Stromal cell of bone marrow (primary cell): ENCODE data around the gene FBXL22.

Source experiments
- DNase-seq: peaks from one replicate; pipeline ENCODE4 v3.0.0-alpha.2; 2012; ENCODE audit warnings: low read depth

FBXL22 gene, protein sequence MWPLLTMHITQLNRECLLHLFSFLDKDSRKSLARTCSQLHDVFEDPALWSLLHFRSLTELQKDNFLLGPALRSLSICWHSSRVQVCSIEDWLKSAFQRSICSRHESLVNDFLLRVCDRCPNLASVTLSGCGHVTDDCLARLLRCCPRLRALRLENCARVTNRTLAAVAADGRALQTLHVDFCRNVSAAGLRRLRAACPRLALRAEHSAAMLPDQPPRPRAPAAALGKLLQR

DNA sequence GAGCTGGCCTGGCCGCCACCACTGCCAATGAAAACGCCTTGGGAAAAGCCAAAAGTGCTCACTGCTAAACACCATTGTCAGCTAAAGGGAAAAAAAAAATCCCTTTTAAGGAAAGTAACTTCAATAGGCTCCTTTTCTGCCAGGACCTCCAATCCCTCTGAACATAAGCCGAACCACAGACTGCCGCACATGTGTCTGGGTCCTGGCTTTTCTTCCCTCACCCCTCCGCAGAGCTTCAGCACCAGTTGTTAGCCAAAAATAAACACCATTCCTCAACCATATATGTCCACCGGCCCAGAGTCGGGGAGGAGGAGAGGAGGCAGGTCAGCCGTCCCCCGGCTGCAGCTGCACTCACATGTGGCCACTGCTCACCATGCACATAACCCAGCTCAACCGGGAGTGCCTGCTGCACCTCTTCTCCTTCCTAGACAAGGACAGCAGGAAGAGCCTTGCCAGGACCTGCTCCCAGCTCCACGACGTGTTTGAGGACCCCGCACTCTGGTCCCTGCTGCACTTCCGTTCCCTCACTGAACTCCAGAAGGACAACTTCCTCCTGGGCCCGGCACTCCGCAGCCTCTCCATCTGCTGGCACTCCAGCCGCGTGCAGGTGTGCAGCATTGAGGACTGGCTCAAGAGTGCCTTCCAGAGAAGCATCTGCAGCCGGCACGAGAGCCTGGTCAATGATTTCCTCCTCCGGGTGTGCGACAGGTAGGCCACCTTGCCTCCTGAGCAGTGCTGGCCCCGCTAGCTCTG, at the start of gene FBXL22:
Gene FBXL22 (plus strand): TSS at position 350 of the 753 bp plus-strand sequence. CDS start 6 bp downstream, at position 356.
- no peak for DNase-seq

DNA sequence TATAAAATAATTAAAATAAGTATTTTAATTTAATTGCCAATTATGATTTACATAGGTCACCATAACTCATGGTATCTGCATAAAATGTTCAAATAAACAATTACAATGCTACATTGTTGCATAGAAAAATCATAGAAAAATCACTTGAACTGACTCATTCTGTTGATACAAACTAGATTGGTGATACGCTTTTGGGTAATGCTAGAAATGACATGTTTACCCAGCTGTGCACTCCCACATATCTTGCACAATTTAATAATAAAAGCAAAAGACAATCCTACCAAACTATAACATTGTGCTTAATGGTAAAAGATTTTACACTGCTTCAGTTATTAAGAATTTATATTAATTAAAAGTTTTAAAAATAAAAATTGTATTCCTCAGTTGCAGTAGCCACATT, 45.8 kb upstream of the FBXL22 start:
- DNase-seq, result peak; percentile 18

- peak; percentile 92 for DNase-seq
Measured at GRCh38 chr15:63553388-63553791, 43.8 kb upstream of the FBXL22 start.

GRCh38 chr15:63554337-63554927, 42.8 kb upstream of the FBXL22 start:
- no peak for DNase-seq

DNA sequence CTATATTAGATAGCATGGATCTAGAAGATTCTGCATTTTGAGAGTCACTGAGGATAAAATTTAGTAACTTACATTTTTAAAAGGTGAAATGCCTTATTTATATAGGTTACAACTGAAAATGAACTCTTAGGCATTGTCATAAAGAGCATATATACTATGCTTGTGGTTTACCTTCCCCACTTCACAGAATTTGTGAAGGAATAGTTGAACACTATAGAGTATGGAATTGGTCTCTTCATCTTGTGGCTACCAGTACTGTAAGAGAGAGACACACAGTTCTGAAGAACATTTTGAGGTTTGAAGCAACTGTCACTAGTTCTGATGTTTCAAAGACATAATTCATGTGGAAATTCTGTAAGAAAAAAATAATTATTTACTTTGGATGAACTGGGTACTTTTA, 41.7 kb upstream of the FBXL22 start:
- no peak for DNase-seq

DNA sequence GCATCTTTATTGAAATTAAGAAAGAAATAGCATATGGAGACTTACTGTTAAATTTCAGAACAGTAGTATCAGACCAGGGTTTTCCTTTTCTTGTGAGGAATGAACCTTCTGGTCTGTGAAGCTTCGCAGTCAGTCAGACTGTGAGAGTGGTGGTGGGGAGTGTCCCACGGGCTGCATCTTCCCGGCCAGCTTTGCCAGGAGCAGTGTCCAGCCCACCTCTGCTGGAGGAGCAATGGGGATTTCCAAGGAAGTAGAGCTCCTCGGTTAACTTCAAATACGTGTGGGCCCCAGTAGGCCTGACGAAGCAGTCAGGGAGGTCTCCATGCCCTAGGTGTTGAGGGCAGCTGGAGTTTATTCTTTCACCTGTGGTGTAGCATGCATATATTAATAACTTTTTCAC, 40.9 kb upstream of the FBXL22 start:
- no peak for DNase-seq

DNA sequence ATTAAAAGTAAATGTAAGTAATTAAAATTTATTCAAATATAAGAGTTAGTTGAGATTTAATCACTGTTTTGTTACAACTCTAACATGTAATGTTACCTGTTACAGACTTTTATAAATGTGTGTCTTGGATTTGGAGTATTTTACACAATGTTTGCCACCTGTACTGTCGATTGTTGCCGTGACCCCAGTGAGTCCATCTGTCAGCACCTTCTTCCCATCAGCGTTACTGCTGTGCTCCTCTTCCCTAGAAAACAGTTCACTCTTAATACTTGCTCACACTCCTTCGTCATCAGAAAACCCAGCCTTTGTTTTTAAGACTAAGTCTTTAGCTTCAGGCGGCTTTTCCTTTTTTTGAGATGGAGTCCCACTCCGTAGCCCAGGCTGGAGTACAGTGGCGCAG, 40.5 kb upstream of the FBXL22 start:
- no peak for DNase-seq

DNA sequence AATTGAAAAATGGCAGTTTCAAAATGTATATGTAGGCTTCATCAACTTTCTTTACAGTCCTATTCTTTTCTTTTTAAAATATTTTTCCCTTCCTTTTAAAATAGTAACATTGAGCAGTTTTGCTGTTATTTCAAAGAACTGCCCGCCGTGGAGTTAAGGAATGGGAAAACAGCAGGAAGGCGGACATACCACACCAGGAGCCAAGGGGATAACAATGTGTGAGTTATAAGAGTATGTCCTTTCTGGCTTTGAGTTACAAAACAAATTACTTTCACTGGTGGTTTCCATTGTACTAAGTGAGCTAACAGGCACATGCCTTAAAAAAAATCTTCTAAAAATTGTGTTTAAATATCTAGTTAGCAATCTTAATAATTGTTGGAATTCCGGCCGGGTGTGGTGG, 37.4 kb upstream of the FBXL22 start:
- DNase-seq, result no peak

GRCh38 chr15:63560741-63561448, 36.3 kb upstream of the FBXL22 start:
- DNase-seq, result no peak

DNA sequence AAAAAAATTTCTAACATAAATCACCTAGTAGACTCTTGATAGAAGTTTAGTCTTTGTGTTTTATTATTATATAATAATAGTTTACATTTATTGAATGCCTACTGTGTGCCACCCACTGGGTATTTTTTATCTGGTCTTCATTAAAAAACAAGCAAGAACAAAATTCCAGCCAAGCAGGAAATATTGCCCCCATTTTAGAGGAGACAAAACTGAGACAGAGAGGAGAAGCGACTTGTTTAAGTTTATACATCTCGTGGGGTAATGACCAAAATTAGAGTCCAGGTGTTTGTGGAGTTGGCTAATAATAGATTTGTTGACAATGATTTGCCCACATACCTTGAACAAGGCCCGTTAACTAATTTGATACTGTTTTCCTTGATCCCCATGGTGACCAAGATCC, 33.1 kb upstream of the FBXL22 start:
- DNase-seq, result no peak

DNA sequence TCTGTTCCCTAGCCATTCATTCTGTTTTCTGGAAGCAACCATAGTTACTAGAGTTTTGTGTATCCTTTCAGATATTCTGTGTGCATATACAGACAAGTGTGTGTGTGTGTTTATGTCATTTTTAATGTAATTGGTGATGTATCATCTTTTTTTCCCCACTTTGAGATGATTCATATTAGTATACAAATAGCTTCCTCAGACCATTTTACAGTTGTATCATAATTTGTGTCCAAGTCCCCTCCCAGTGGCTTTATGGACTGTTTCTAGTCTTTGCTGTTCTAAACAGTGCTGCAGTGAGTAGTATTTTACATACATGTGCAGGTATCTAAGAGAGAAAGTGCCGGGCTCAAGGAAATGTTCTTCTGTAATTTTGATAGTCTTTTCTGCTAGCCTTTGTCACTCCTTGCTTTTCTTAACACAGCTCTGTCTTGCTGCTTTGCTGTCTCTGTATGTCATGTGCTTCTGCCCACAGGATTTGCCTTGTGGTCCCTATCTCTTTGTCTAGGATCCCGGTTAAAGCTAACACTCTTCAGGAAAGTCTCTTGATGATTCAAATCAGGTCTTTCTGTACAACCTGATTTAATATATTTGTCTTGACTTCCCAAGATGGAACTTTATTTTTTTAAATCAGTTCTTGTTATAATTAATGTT, 31.5 kb upstream of the FBXL22 start:
- DNase-seq, result no peak

- no peak for DNase-seq
Measured at GRCh38 chr15:63572749-63573464, 24.3 kb upstream of the FBXL22 start.

- DNase-seq, result no peak
Measured at GRCh38 chr15:63573533-63573932, 23.7 kb upstream of the FBXL22 start.

- no peak for DNase-seq
Measured at GRCh38 chr15:63575312-63575711, 21.9 kb upstream of the FBXL22 start.

GRCh38 chr15:63576441-63576840, 20.7 kb upstream of the FBXL22 start:
- DNase-seq, result no peak

DNA sequence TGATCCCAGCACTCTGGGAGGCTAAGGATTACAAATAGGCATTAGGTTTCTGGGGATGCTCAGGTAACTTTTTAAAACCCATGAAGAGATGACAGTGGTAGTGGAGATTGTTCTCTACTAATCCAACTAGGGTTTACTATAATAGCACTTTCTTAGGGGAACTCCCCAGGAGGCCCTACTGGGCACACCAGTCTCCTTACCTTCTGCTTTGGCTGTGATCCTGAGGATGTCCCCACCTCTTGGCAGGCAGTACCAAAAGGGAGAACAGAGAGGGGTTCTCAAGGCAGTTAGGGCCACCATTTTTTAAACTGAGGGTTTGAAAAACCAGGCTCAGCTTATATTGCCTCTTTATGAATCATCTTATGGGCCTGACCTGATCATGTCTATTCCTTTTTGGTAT, 15.0 kb upstream of the FBXL22 start:
- DNase-seq, result no peak

- peak; percentile 80 for DNase-seq
Measured at GRCh38 chr15:63582718-63583426, 14.3 kb upstream of the FBXL22 start.

- no peak for DNase-seq
Measured at GRCh38 chr15:63586790-63587189, 10.4 kb upstream of the FBXL22 start.

GRCh38 chr15:63587527-63587926, 9.7 kb upstream of the FBXL22 start:
- no peak for DNase-seq

- DNase-seq, result no peak
Measured at GRCh38 chr15:63588826-63589225, 8.4 kb upstream of the FBXL22 start.
